Caco-2 (cell line): ENCODE results near the gene TULP3. TPM values are rescaled to one million over a fixed set of nuclear protein-coding genes. Genes with fewer than 3 reads are reported as not detected.

ENCODE experiments used
- BruUV-seq: library from RNA; stranded (reverse); fragments of 400-500 nt; replicated peaks from 2 replicates; lab custom pipeline; 2021; lab: Mats Ljungman, UMichigan
- CTCF ChIA-PET: fragments of 300-600 bp; sonication (Branson Sonifier 250); formaldehyde crosslinking; loops from one replicate; lab custom pipeline; 2022; ENCODE audit warnings: antibody characterized with exemption; lab: Charles Lee
- POLR2A ChIA-PET: fragments of 300-600 bp; sonication (Branson Sonifier 250); formaldehyde crosslinking; loops from one replicate; lab custom pipeline; 2022; ENCODE audit warnings: antibody characterized with exemption; lab: Charles Lee
- DNase-seq, 2 experiments: peaks; one replicate each; pipeline versions ENCODE4 v3.0.0 to v3.0.0-alpha.2; 2020 to 2022
- H3K27me3 ChIP-seq: replicated peaks from 2 replicates; pipeline ENCODE4 v1.6.0; 2011; ENCODE audit warnings: low read length; ENCODE audit not compliant: control insufficient read depth, insufficient read depth
- H3K36me3 ChIP-seq: 2 replicates; pipeline ENCODE4 v1.5.1; 2011; ENCODE audit warnings: low read length; ENCODE audit not compliant: control insufficient read depth, insufficient read depth
- H3K4me1 ChIP-seq: fragments of 250-450 bp; sonication (Bioruptor Pico); 2 replicates; pipeline ENCODE4 v1.5.1; 2020; ENCODE audit warnings: mild to moderate bottlenecking
- H3K4me3 ChIP-seq: 2 replicates; pipeline ENCODE4 v1.5.1; 2011; ENCODE audit warnings: low read depth, mild to moderate bottlenecking, control low read depth, low read length
- H3K9me3 ChIP-seq: fragments of 250-450 bp; sonication (Bioruptor Pico); 2 replicates; pipeline ENCODE4 v1.5.1; 2020; ENCODE audit warnings: mild to moderate bottlenecking, moderate library complexity
- H3K27ac Mint-ChIP-seq: one replicate; pipeline ENCODE4 v1.8.0; 2022; ENCODE audit warnings: mixed read lengths; ENCODE audit not compliant: unreplicated experiment
- H3K27me3 Mint-ChIP-seq: one replicate; pipeline ENCODE4 v1.8.0; 2022; ENCODE audit warnings: mixed read lengths; ENCODE audit not compliant: insufficient read depth, unreplicated experiment
- H3K36me3 Mint-ChIP-seq: one replicate; pipeline ENCODE4 v1.8.0; 2022; ENCODE audit warnings: mild to moderate bottlenecking, mixed read lengths; ENCODE audit not compliant: insufficient read depth, unreplicated experiment
- H3K4me1 Mint-ChIP-seq: one replicate; pipeline ENCODE4 v1.8.0; 2022; ENCODE audit warnings: low read depth, mixed read lengths; ENCODE audit not compliant: unreplicated experiment
- H3K4me3 Mint-ChIP-seq: one replicate; pipeline ENCODE4 v1.8.0; 2022; ENCODE audit warnings: mild to moderate bottlenecking, moderate library complexity, mixed read lengths; ENCODE audit not compliant: unreplicated experiment
- H3K9me3 Mint-ChIP-seq: one replicate; pipeline ENCODE4 v1.8.0; 2022; ENCODE audit warnings: mixed read lengths; ENCODE audit not compliant: unreplicated experiment
- CTCF ChIP-seq, 2 experiments: fragments of 200-600 bp in 1 of 2; IDR thresholded peaks; 1 replicate in 1 of 2; 2 replicates in 1 of 2; pipeline versions ENCODE4 v1.5.1 to v1.8.0; 2011 to 2022; ENCODE audit warnings: antibody characterized with exemption in 1 of 2, control low read depth in 1 of 2, inconsistent platforms in 1 of 2, low read depth in 1 of 2, low read length in 1 of 2, mild to moderate bottlenecking in 1 of 2, moderate library complexity in 1 of 2; ENCODE audit not compliant: insufficient read depth in 1 of 2, severe bottlenecking in 1 of 2, unreplicated experiment in 1 of 2
- intact Hi-C: fragments of 100-400 bp; cut with micrococcal nuclease; formaldehyde crosslinking; loops from one replicate; pipeline ENCODE4 v1.10.0; 2022; ENCODE audit not compliant: unreplicated experiment
- total RNA-seq: library from RNA; stranded (reverse); gene quantifications from 2 replicates; pipeline ENCODE4 v1.2.3, GENCODE V29; 2022

Gene TULP3
- total RNA-seq, 1 experiment from 2014 or later, result 31.0 TPM

- POLR2A ChIA-PET, result interaction anchor here (0.7 kb wide), 1 partner anchor 23 kb away, joined by 3 read pairs; no protein-coding TSS in a partner anchor
- no peaks in the 10 kb centered on the region for H3K9me3 ChIP-seq
- DNase-seq, result no peak
- no TSS peak for BruUV-seq
- CTCF ChIA-PET, result no interaction called here
- H3K36me3 Mint-ChIP-seq, result peaks cover 73% of the 10 kb centered on the region
- H3K4me3 ChIP-seq, result no peak overlapping the region
- TF ChIP-seq CTCF (IDR thresholded peaks at IDR 0.05; ENCODE audit: insufficient read depth in 1 of 2, low read depth in 1 of 2, low read length in 1 of 2, severe bottlenecking in 1 of 2, unreplicated experiment in 1 of 2), result no peak
- H3K9me3 Mint-ChIP-seq, result no peaks in the 10 kb centered on the region
- H3K27ac Mint-ChIP-seq, result no peak overlapping the region
- H3K4me3 Mint-ChIP-seq, result no peak overlapping the region
- intact Hi-C loops, result no loop called here
- no peaks in the 10 kb centered on the region for H3K27me3 ChIP-seq
- H3K36me3 ChIP-seq, result peaks cover 3% of the 10 kb centered on the region
- no peaks in the 10 kb centered on the region for H3K4me1 ChIP-seq
- no peaks in the 10 kb centered on the region for H3K4me1 Mint-ChIP-seq
- H3K27me3 Mint-ChIP-seq, result no peaks in the 10 kb centered on the region
Observed at GRCh38 chr12:2924019-2924418, 33.3 kb downstream of the TULP3 start.

GRCh38 chr12:2925322-2925995, 34.8 kb downstream of the TULP3 start:
- intact Hi-C loops, result no loop called here
- no peak for TF ChIP-seq CTCF (IDR thresholded peaks at IDR 0.05; ENCODE audit: insufficient read depth in 1 of 2, low read depth in 1 of 2, low read length in 1 of 2, severe bottlenecking in 1 of 2, unreplicated experiment in 1 of 2)
- Mint-ChIP-seq H3K27me3 (no peaks in the 10 kb centered on the region), H3K4me3 (no peak overlapping the region), H3K36me3 (peaks cover 75% of the 10 kb centered on the region), H3K27ac (no peak overlapping the region), H3K4me1 (no peaks in the 10 kb centered on the region), H3K9me3 (no peaks in the 10 kb centered on the region)
- no peaks in the 10 kb centered on the region for H3K27me3 ChIP-seq
- no peaks in the 10 kb centered on the region for H3K4me1 ChIP-seq
- CTCF ChIA-PET, result no interaction called here
- no peak overlapping the region for H3K4me3 ChIP-seq
- DNase-seq, result no peak
- no TSS peak for BruUV-seq
- H3K36me3 ChIP-seq, result peaks cover 3% of the 10 kb centered on the region
- H3K9me3 ChIP-seq, result no peaks in the 10 kb centered on the region
- POLR2A ChIA-PET, result no interaction called here

GRCh38 chr12:2930865-2931264, 40.2 kb downstream of the TULP3 start:
- H3K27me3 ChIP-seq, result no peaks in the 10 kb centered on the region

More at GRCh38 chr12:2930865-2931264, 40.2 kb downstream of the TULP3 start:
- no peaks in the 10 kb centered on the region for H3K9me3 ChIP-seq
- intact Hi-C loops, result no loop called here
- ChIA-PET CTCF (interaction anchor here (0.6 kb wide), 1 partner anchor 340 kb away, joined by 3 read pairs; no protein-coding TSS in a partner anchor), POLR2A (no interaction called here)
- peaks cover 2% of the 10 kb centered on the region for H3K36me3 ChIP-seq
- TF ChIP-seq CTCF (IDR thresholded peaks at IDR 0.05; ENCODE audit: insufficient read depth in 1 of 2, low read depth in 1 of 2, low read length in 1 of 2, severe bottlenecking in 1 of 2, unreplicated experiment in 1 of 2), result no peak
- no peaks in the 10 kb centered on the region for H3K4me1 Mint-ChIP-seq
- no peak overlapping the region for H3K4me3 ChIP-seq
- no peaks in the 10 kb centered on the region for H3K4me1 ChIP-seq
- no peak for DNase-seq
- no TSS peak for BruUV-seq
- peaks cover 80% of the 10 kb centered on the region for H3K36me3 Mint-ChIP-seq
- no peaks in the 10 kb centered on the region for H3K9me3 Mint-ChIP-seq
- H3K27ac Mint-ChIP-seq, result no peak overlapping the region
- H3K4me3 Mint-ChIP-seq, result no peak overlapping the region
- no peaks in the 10 kb centered on the region for H3K27me3 Mint-ChIP-seq
